ENCODE measurements around the gene CDKL1.

DNA sequence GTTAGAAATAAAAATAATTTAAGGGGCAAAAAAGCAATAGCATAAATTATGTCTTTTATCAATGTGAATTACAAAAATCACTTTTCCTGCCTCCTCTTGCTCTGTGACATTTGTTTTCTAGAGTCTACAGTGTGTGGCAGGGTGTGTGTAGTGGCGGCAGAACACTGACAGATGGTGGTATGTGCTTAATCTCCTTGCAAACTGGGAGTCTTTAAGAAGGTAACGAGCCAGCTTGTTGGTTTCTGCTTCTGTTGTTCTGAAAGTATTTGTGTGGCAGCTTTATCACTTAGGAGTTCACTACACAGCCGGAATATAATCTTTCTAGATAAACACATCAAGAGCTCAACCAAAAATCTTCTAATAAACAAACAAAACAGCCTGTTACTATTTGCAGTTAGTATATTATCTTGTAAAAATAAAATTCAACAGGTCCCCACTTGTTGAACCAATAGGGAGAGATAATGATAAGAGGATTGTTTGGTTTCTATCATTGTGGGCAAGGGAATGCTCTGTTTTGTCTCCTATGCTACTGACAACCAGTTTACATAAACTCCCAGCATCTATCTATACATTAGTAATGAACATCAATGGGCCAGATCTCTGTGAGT is 13.0 kb downstream of the CDKL1 start:
- TF ChIP-seq, protein P1, sequence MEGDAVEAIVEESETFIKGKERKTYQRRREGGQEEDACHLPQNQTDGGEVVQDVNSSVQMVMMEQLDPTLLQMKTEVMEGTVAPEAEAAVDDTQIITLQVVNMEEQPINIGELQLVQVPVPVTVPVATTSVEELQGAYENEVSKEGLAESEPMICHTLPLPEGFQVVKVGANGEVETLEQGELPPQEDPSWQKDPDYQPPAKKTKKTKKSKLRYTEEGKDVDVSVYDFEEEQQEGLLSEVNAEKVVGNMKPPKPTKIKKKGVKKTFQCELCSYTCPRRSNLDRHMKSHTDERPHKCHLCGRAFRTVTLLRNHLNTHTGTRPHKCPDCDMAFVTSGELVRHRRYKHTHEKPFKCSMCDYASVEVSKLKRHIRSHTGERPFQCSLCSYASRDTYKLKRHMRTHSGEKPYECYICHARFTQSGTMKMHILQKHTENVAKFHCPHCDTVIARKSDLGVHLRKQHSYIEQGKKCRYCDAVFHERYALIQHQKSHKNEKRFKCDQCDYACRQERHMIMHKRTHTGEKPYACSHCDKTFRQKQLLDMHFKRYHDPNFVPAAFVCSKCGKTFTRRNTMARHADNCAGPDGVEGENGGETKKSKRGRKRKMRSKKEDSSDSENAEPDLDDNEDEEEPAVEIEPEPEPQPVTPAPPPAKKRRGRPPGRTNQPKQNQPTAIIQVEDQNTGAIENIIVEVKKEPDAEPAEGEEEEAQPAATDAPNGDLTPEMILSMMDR (conservative IDR thresholded peaks at IDR 0.05), result no peak
- no peak for TF ChIP-seq EZH2 (IDR thresholded peaks at IDR 0.05; ENCODE audit: low read depth)
